Measurements from ENCODE around the gene ST3GAL3.

GRCh38 chr1:43660355-43660754 lies 47.0 kb upstream of the ST3GAL3 start:
- no peak for TF ChIP-seq ZNF274 (IDR thresholded peaks at IDR 0.05; ENCODE audit: low read depth, low read length)
- TF ChIP-seq YY1 (IDR thresholded peaks at IDR 0.05; ENCODE audit: insufficient read depth, insufficient read length) = no peak

All from NT2/D1 (cell line).